ENCODE measurements around the gene ETS2.
"Not testable (repeated sequence)": the region's sequence is repeated elsewhere in the genome, so short reads cannot be mapped to it uniquely, and the experiment has no call there.

ETS2 gene

GRCh38 chr21:38842079-38842478 lies 36.4 kb downstream of the ETS2 start:
- TF ChIP-seq CTCF (IDR thresholded peaks at IDR 0.05; ENCODE audit: insufficient read depth, low read depth, low read length, missing control alignments) = no peak
- DNase-seq (ENCODE audit: low read depth) = no peak

GRCh38 chr21:38843379-38843778 lies 37.6 kb downstream of the ETS2 start:
- no peak for TF ChIP-seq CTCF (IDR thresholded peaks at IDR 0.05; ENCODE audit: insufficient read depth, low read depth, low read length, missing control alignments)
- DNase-seq (ENCODE audit: low read depth) = no peak
- H3K4me3 ChIP-seq (ENCODE audit: low read length) = no peak overlapping the region

More at GRCh38 chr21:38842079-38842478, 36.4 kb downstream of the ETS2 start:
- no peak overlapping the region for H3K4me3 ChIP-seq (ENCODE audit: low read length)

GRCh38 chr21:38843806-38844503 lies 38.2 kb downstream of the ETS2 start:
- no peak overlapping the region for H3K4me3 ChIP-seq (ENCODE audit: low read length)
- no peak for TF ChIP-seq CTCF (IDR thresholded peaks at IDR 0.05; ENCODE audit: insufficient read depth, low read depth, low read length, missing control alignments)
- peak; percentile 24 for DNase-seq (ENCODE audit: low read depth)

- H3K4me3 ChIP-seq (ENCODE audit: low read length); DNase-seq (ENCODE audit: low read depth): not testable (repeated sequence)
Observed at GRCh38 chr21:38845374-38845773, 39.6 kb downstream of the ETS2 start.

GRCh38 chr21:38847556-38847955 lies 41.8 kb downstream of the ETS2 start:
- TF ChIP-seq CTCF (IDR thresholded peaks at IDR 0.05; ENCODE audit: insufficient read depth, low read depth, low read length, missing control alignments) = no peak
- DNase-seq (ENCODE audit: low read depth) = peak; percentile 54
- H3K4me3 ChIP-seq (ENCODE audit: low read length) = no peak overlapping the region

GRCh38 chr21:38848187-38848609 lies 42.5 kb downstream of the ETS2 start:
- DNase-seq (ENCODE audit: low read depth) = no peak
- TF ChIP-seq CTCF (IDR thresholded peaks at IDR 0.05; ENCODE audit: insufficient read depth, low read depth, low read length, missing control alignments) = no peak
- H3K4me3 ChIP-seq (ENCODE audit: low read length) = no peak overlapping the region

- H3K4me3 ChIP-seq (ENCODE audit: low read length) = no peak overlapping the region
- DNase-seq (ENCODE audit: low read depth) = no peak
- no peak for TF ChIP-seq CTCF (IDR thresholded peaks at IDR 0.05; ENCODE audit: insufficient read depth, low read depth, low read length, missing control alignments)
Observed at GRCh38 chr21:38849776-38850175, 44.0 kb downstream of the ETS2 start.

Measured in epithelial cell of esophagus (primary cell).